BLaER1 treated with 17β-estradiol and CSF1 and Interleukin-3, amounts not matched to agents 10 nM and 100 nM (cell line): Measurements from ENCODE around the gene DCAF8.

ENCODE experiments used
- H3K27ac ChIP-seq, 11 experiments: shearing (Covaris generic); formaldehyde crosslinking; 2 replicates each; pipeline ENCODE4 v1.8.1; 2022
- H3K27me3 ChIP-seq, 11 experiments: shearing (Covaris generic); formaldehyde crosslinking; 2 replicates each; pipeline ENCODE4 v1.8.1; 2022
- H3K36me3 ChIP-seq, 11 experiments: shearing (Covaris generic); formaldehyde crosslinking; 2 replicates each; pipeline ENCODE4 v1.8.1; 2022
- H3K4me1 ChIP-seq, 10 experiments: shearing (Covaris generic); formaldehyde crosslinking; 2 replicates each; pipeline ENCODE4 v1.8.1; 2022
- H3K4me2 ChIP-seq, 11 experiments: shearing (Covaris generic); formaldehyde crosslinking; 2 replicates each; pipeline ENCODE4 v1.8.1; 2022
- H3K4me3 ChIP-seq, 10 experiments: shearing (Covaris generic); formaldehyde crosslinking; 2 replicates each; pipeline ENCODE4 v1.8.1; 2022
- H3K9ac ChIP-seq, 11 experiments: shearing (Covaris generic); formaldehyde crosslinking; 2 replicates each; pipeline ENCODE4 v1.8.1; 2022
- H3K9me3 ChIP-seq, 11 experiments: shearing (Covaris generic); formaldehyde crosslinking; replicated peaks in 1 of 11; 2 replicates each; pipeline ENCODE4 v1.8.1; 2022
- H4K20me1 ChIP-seq, 11 experiments: shearing (Covaris generic); formaldehyde crosslinking; 2 replicates each; pipeline ENCODE4 v1.8.1; 2022
- Cebpa-rat ChIP-seq, 11 experiments: shearing (Covaris generic); IDR thresholded peaks; 2 replicates each; pipeline ENCODE4 v1.8.1; 2022

The DCAF8 gene

DNA sequence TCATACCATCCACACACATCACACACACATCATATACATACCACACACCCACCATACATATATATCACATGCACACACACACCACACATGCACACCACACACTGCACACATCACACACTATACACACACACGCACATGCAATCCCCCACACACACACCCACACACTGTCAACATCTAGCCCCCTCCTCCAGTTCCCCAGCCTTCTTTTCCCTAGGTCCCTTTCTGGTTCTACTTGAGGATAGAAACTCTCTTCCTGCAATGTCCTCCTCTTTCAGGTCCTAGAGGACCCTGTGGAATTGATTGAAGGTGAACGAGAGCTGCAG is 67.7 kb downstream of the DCAF8 start:
- H4K20me1 ChIP-seq, result no peaks in the 10 kb centered on the region
- no peaks in the 10 kb centered on the region for H3K9me3 ChIP-seq
- no peak for TF ChIP-seq Cebpa-rat (IDR thresholded peaks at IDR 0.05)

GRCh38 chr1:160193832-160194736 is 68.3 kb downstream of the DCAF8 start:
- no peaks in the 10 kb centered on the region for H3K9me3 ChIP-seq
- H3K9ac ChIP-seq, result peak overlapping the region in 1 of 11 experiments; percentile 30; a peak in 1 of 22 replicates
- H3K27ac ChIP-seq, result no peak overlapping the region
- no peak for TF ChIP-seq Cebpa-rat (IDR thresholded peaks at IDR 0.05)
- H3K27me3 ChIP-seq, result no peaks in the 10 kb centered on the region
- H3K36me3 ChIP-seq, result no peaks in the 10 kb centered on the region
- no peaks in the 10 kb centered on the region for H4K20me1 ChIP-seq
- H3K4me1 ChIP-seq, result peaks cover 0 to 12% (median 5%) of the 10 kb centered on the region in 10 experiments; a peak in 10 of 20 replicates
- H3K4me2 ChIP-seq, result no peak overlapping the region
- H3K4me3 ChIP-seq, result no peak overlapping the region

More for the DNA sequence above, 67.7 kb downstream of the DCAF8 start:
- no peak overlapping the region for H3K9ac ChIP-seq
- no peaks in the 10 kb centered on the region for H3K36me3 ChIP-seq
- no peak overlapping the region for H3K27ac ChIP-seq
- no peak overlapping the region for H3K4me3 ChIP-seq
- no peak overlapping the region for H3K4me2 ChIP-seq
- H3K4me1 ChIP-seq, result peaks cover 0 to 12% (median 5%) of the 10 kb centered on the region in 10 experiments; a peak in 10 of 20 replicates
- H3K27me3 ChIP-seq, result no peaks in the 10 kb centered on the region

DNA sequence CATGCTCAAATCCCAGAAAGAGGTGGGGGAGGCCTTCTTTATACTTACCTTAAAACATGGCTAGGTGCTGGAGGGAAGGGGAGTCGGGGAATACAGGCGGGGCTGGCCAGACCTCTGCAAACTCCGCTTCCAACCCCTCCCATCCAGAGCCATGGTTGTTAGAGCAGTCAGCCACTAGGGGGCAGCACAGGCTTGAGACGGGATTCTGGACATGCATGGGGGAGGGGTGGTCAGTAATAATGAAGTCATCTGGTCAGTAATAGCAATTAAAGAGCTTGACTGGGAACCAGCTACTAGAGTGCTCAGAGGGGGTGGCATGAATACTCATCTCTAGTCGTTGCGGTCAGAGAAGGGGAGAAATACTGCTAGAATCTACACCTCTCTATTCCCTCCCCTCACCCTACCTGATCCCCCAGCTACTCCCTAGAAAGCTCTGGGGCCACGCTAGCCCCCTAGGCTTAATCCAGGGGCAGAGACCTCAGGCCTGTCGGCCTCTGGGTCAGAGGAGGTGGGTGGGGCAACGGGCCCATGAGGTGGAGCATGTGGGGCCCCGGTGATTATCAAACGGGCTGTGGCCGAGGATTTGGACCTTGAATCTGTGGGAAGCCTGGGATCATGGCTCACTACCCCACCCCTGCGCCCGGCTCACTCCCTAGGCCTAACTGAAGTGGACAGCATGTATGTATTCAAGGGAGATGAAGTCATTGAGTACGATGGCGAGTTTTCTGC is 69.1 kb downstream of the DCAF8 start:
- H3K4me1 ChIP-seq, result peaks cover 0 to 12% (median 5%) of the 10 kb centered on the region in 10 experiments; a peak in 10 of 20 replicates
- H4K20me1 ChIP-seq, result no peaks in the 10 kb centered on the region
- TF ChIP-seq Cebpa-rat (IDR thresholded peaks at IDR 0.05), result no peak
- H3K4me3 ChIP-seq, result no peak overlapping the region
- H3K9me3 ChIP-seq, result no peaks in the 10 kb centered on the region
- no peaks in the 10 kb centered on the region for H3K27me3 ChIP-seq
- no peaks in the 10 kb centered on the region for H3K36me3 ChIP-seq
- peak overlapping the region in 8 of 11 experiments; percentile 12 to 47 (median 24); a peak in 6 of 22 replicates for H3K4me2 ChIP-seq
- H3K9ac ChIP-seq, result peak overlapping the region in 2 of 11 experiments; percentile 17 to 30; a peak in 2 of 22 replicates
- peak overlapping the region in 1 of 11 experiments; percentile 42; a peak in 2 of 22 replicates for H3K27ac ChIP-seq

DNA sequence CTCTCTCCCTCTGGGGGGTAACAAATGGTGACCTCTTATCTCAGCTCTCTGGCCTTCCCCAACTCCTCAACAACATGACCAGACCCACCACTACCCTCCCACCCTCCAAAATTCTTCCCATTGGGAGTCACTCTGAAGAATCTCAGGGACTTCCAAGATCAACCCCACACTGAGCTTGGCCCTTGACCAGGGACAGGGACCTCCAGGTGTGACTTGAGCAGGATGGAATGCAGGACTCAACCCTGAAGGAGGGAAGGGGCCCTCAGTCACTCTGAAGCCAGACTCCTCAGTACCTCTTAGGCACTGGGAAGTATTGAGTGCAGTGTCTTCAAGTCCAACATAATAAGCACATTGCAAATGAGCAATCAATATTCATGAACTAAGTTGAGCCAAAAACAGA is 70.1 kb downstream of the DCAF8 start:
- H3K9me3 ChIP-seq, result no peaks in the 10 kb centered on the region
- no peak overlapping the region for H3K9ac ChIP-seq
- no peaks in the 10 kb centered on the region for H3K36me3 ChIP-seq
- no peak for TF ChIP-seq Cebpa-rat (IDR thresholded peaks at IDR 0.05)
- H3K4me3 ChIP-seq, result no peak overlapping the region
- H3K4me1 ChIP-seq, result peaks cover 0 to 12% (median 5%) of the 10 kb centered on the region in 10 experiments; a peak in 10 of 20 replicates
- H4K20me1 ChIP-seq, result no peaks in the 10 kb centered on the region
- H3K27me3 ChIP-seq, result no peaks in the 10 kb centered on the region
- no peak overlapping the region for H3K27ac ChIP-seq
- H3K4me2 ChIP-seq, result no peak overlapping the region

GRCh38 chr1:160191756-160192155 is 70.6 kb downstream of the DCAF8 start:
- TF ChIP-seq Cebpa-rat (IDR thresholded peaks at IDR 0.05), result no peak
- Histone ChIP-seq H3K4me2 (no peak overlapping the region), H3K4me1 (peaks cover 0 to 12% (median 5%) of the 10 kb centered on the region in 10 experiments; a peak in 10 of 20 replicates), H3K27me3 (no peaks in the 10 kb centered on the region), H3K4me3 (no peak overlapping the region), H3K9ac (no peak overlapping the region), H3K27ac (no peak overlapping the region), H3K36me3 (no peaks in the 10 kb centered on the region), H3K9me3 (no peaks in the 10 kb centered on the region), H4K20me1 (no peaks in the 10 kb centered on the region)

GRCh38 chr1:160189649-160190625 is 72.4 kb downstream of the DCAF8 start, which contains the start of gene CASQ1:
Gene CASQ1, plus strand, starts transcription at chr1:160190575. Its CDS starts 177 bp downstream, at chr1:160190752.
- no peak within 1 kb of the TSS for H3K27ac ChIP-seq
- no peaks in the 10 kb centered on the region for H3K36me3 ChIP-seq

DNA sequence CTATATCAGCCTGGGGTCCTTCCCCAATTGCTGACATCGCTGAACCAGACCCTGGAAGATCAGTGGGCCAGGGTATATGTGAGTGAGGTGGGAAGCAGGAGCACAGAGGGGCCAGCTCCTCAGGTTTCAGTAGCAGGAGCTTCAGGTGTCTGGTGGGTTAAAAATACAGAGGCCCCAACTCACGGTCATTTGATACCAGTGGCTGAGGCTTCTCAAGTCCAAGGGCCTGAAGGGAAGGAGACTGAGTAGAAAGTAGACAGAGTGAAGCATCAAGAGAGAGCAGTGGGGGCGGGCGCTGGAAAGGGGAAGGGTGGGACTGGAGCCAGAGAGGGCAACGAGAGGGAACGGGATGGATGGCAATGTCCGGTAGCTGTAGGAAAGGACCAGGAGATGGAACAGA is 74.0 kb downstream of the DCAF8 start:
- H3K4me3 ChIP-seq, result no peak overlapping the region
- no peaks in the 10 kb centered on the region for H3K27me3 ChIP-seq
- no peaks in the 10 kb centered on the region for H4K20me1 ChIP-seq
- no peak overlapping the region for H3K9ac ChIP-seq
- no peak overlapping the region for H3K27ac ChIP-seq
- no peaks in the 10 kb centered on the region for H3K36me3 ChIP-seq
- H3K9me3 ChIP-seq, result no peaks in the 10 kb centered on the region
- no peak for TF ChIP-seq Cebpa-rat (IDR thresholded peaks at IDR 0.05)
- H3K4me2 ChIP-seq, result no peak overlapping the region
- H3K4me1 ChIP-seq, result peaks cover 0 to 9% (median 2%) of the 10 kb centered on the region in 10 experiments; a peak in 10 of 20 replicates

More at GRCh38 chr1:160189649-160190625, 72.4 kb downstream of the DCAF8 start, which contains the start of gene CASQ1:
- TF ChIP-seq Cebpa-rat (IDR thresholded peaks at IDR 0.05), result no peak
- Histone ChIP-seq H3K9me3 (no peaks in the 10 kb centered on the region), H4K20me1 (no peaks in the 10 kb centered on the region), H3K4me3 (no peak within 1 kb of the TSS), H3K4me1 (peaks cover 0 to 12% (median 5%) of the 10 kb centered on the region in 10 experiments; a peak in 10 of 20 replicates), H3K9ac (peak within 1 kb of the TSS in 2 of 11 experiments; percentile 15 to 18; a peak in 2 of 22 replicates), H3K27me3 (no peaks in the 10 kb centered on the region), H3K4me2 (no peak within 1 kb of the TSS)

DNA sequence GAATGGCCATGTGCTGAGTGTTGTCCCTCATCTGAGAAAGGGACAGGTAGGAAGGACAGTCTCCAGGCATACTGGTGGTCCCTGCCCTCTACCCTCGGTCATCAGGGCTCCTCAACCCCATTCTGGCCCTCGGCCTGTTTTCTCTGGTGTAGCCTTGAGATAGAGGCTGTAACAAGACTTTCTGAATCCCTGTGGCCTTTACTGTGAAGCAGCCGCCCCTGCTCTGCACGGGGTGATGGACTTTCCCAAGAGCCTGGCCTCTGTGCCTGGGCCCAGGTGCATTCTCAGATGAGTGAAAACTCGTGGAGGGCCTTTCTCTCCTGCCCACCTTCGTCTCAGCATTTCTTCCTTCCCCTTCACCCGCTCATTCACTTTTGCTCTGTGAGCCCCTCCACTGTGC is 74.9 kb downstream of the DCAF8 start:
- Histone ChIP-seq H3K27ac (no peak overlapping the region), H4K20me1 (no peaks in the 10 kb centered on the region), H3K27me3 (no peaks in the 10 kb centered on the region), H3K4me3 (no peak overlapping the region), H3K9ac (no peak overlapping the region), H3K4me2 (no peak overlapping the region), H3K4me1 (peaks cover 0 to 1% (median 0%) of the 10 kb centered on the region in 10 experiments; a peak in 2 of 20 replicates), H3K36me3 (no peaks in the 10 kb centered on the region), H3K9me3 (no peaks in the 10 kb centered on the region)
- TF ChIP-seq Cebpa-rat (IDR thresholded peaks at IDR 0.05), result no peak
